Fibroblast of mammary gland (primary cell): ENCODE results near the gene PRR29.

Experiments
- DNase-seq: peaks from one replicate; pipeline ENCODE4 v3.0.0-alpha.2; 2010; ENCODE audit warnings: low read depth
- H3K4me3 ChIP-seq: 2 replicates; pipeline ENCODE4 v1.5.1; 2011; ENCODE audit warnings: low read depth, mild to moderate bottlenecking, low read length, moderate library complexity; ENCODE audit not compliant: control insufficient read depth
- CTCF ChIP-seq: conservative IDR thresholded peaks from 2 replicates; pipeline ENCODE4 v1.5.1; 2011; ENCODE audit warnings: low read depth, low read length, inconsistent platforms; ENCODE audit not compliant: control insufficient read depth, insufficient read depth

Gene PRR29

GRCh38 chr17:64024781-64025731 lies 26.9 kb downstream of the PRR29 start:
- DNase-seq = peak; percentile 19
- TF ChIP-seq CTCF = no peak
- H3K4me3 ChIP-seq = no peak overlapping the region

GRCh38 chr17:64025732-64026294 lies 27.7 kb downstream of the PRR29 start:
- no peak overlapping the region for H3K4me3 ChIP-seq
- peak; percentile 70 for DNase-seq
- TF ChIP-seq CTCF = peak; percentile 94

- peak; percentile 75 for DNase-seq
- no peak overlapping the region for H3K4me3 ChIP-seq
- peak; percentile 79 for TF ChIP-seq CTCF
Observed at GRCh38 chr17:64028874-64029464, 30.8 kb downstream of the PRR29 start.

GRCh38 chr17:64032081-64032480 lies 33.9 kb downstream of the PRR29 start:
- peak; percentile 34 for DNase-seq
- no peak for TF ChIP-seq CTCF
- H3K4me3 ChIP-seq = no peak overlapping the region

GRCh38 chr17:64036198-64036922 lies 38.2 kb downstream of the PRR29 start:
- H3K4me3 ChIP-seq = no peak overlapping the region

More at GRCh38 chr17:64036198-64036922, 38.2 kb downstream of the PRR29 start:
- peak; percentile 22 for TF ChIP-seq CTCF
- DNase-seq = no peak
